ENCODE measurements around the gene GPR158. TPM values are rescaled to one million over a fixed set of nuclear protein-coding genes. Genes with fewer than 3 reads are reported as not detected.

The GPR158 gene
- total and polyA plus RNA-seq, 4 donors, result 0.03 to 0.08 TPM; not detected in 2

DNA sequence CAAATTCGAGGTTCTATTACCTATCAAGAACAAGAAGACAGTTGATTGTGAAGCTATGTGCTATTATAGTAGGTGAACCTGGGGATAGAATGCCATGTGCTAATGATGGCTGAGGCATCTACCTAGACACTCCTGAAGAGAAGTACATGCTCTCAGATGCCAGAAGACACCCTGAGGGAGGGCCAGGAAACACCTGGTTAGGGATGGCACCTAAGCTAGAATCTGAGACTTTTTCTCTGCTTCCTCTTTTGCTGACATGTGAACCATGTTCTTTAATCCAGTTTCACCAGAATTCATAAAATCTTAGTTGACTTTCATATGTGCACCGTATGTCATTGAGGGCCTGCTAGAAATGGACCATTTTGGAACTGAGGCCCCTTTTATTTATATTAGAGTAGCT lies 242.8 kb downstream of the GPR158 start:
- Histone ChIP-seq H3K9ac (ENCODE audit: low read depth in 1 of 2, low read length in 2 of 2) (no peak overlapping the region), H3K4me1 (ENCODE audit: control insufficient read depth in 4 of 4, insufficient read depth in 4 of 4, low read length in 3 of 4) (no peaks in the 10 kb centered on the region), H3K9me3 (ENCODE audit: control insufficient read depth in 4 of 4, low read length in 3 of 4) (peaks cover 0 to 2% (median 0%) of the 10 kb centered on the region in 4 donors), H3K27ac (ENCODE audit: low read depth in 1 of 2, low read length in 2 of 2) (no peak overlapping the region), H3K4me3 (ENCODE audit: low read depth in 1 of 3, low read length in 3 of 3) (no peak overlapping the region), H3K36me3 (ENCODE audit: control insufficient read depth in 4 of 4, insufficient read depth in 3 of 4, low read depth in 1 of 4, low read length in 3 of 4) (no peaks in the 10 kb centered on the region), H3K27me3 (ENCODE audit: control insufficient read depth in 4 of 4, insufficient read depth in 4 of 4, low read length in 3 of 4) (peaks cover 0 to 3% (median 0%) of the 10 kb centered on the region in 4 donors)
- DNase-seq (ENCODE audit: low spot score), result no peak
- 51% methylated on average over 2 of the region's 2 CpGs for WGBS
- TF ChIP-seq TAF1 (conservative IDR thresholded peaks at IDR 0.05), result no peak
- TF ChIP-seq, protein P1, sequence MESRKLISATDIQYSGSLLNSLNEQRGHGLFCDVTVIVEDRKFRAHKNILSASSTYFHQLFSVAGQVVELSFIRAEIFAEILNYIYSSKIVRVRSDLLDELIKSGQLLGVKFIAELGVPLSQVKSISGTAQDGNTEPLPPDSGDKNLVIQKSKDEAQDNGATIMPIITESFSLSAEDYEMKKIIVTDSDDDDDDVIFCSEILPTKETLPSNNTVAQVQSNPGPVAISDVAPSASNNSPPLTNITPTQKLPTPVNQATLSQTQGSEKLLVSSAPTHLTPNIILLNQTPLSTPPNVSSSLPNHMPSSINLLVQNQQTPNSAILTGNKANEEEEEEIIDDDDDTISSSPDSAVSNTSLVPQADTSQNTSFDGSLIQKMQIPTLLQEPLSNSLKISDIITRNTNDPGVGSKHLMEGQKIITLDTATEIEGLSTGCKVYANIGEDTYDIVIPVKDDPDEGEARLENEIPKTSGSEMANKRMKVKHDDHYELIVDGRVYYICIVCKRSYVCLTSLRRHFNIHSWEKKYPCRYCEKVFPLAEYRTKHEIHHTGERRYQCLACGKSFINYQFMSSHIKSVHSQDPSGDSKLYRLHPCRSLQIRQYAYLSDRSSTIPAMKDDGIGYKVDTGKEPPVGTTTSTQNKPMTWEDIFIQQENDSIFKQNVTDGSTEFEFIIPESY (IDR thresholded peaks at IDR 0.05), result no peak
- TF ChIP-seq HNF4A (conservative IDR thresholded peaks at IDR 0.05), result no peak
- TF ChIP-seq, protein P2, sequence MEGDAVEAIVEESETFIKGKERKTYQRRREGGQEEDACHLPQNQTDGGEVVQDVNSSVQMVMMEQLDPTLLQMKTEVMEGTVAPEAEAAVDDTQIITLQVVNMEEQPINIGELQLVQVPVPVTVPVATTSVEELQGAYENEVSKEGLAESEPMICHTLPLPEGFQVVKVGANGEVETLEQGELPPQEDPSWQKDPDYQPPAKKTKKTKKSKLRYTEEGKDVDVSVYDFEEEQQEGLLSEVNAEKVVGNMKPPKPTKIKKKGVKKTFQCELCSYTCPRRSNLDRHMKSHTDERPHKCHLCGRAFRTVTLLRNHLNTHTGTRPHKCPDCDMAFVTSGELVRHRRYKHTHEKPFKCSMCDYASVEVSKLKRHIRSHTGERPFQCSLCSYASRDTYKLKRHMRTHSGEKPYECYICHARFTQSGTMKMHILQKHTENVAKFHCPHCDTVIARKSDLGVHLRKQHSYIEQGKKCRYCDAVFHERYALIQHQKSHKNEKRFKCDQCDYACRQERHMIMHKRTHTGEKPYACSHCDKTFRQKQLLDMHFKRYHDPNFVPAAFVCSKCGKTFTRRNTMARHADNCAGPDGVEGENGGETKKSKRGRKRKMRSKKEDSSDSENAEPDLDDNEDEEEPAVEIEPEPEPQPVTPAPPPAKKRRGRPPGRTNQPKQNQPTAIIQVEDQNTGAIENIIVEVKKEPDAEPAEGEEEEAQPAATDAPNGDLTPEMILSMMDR (IDR thresholded peaks at IDR 0.05; ENCODE audit: low read depth, low read length, missing input control), result no peak
- TF ChIP-seq RAD21 (IDR thresholded peaks at IDR 0.05), result no peak
- no peak for TF ChIP-seq EGR1 (IDR thresholded peaks at IDR 0.05; ENCODE audit: low read depth in 2 of 2)
- no peak for TF ChIP-seq FOXA2 (IDR thresholded peaks at IDR 0.05)
- no peak for TF ChIP-seq JUND (IDR thresholded peaks at IDR 0.05)
- no peak for TF ChIP-seq NR2F2 (IDR thresholded peaks at IDR 0.05)
- no peak for TF ChIP-seq RXRA (IDR thresholded peaks at IDR 0.05)
- no peak for TF ChIP-seq SP1 (IDR thresholded peaks at IDR 0.05)
- TF ChIP-seq, protein P3, sequence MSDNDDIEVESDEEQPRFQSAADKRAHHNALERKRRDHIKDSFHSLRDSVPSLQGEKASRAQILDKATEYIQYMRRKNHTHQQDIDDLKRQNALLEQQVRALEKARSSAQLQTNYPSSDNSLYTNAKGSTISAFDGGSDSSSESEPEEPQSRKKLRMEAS (IDR thresholded peaks at IDR 0.05), result no peak
- TF ChIP-seq, protein P4, sequence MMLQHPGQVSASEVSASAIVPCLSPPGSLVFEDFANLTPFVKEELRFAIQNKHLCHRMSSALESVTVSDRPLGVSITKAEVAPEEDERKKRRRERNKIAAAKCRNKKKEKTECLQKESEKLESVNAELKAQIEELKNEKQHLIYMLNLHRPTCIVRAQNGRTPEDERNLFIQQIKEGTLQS (IDR thresholded peaks at IDR 0.05), result no peak
- TF ChIP-seq FOXA1 (IDR thresholded peaks at IDR 0.05), result no peak
- TF ChIP-seq YY1 (IDR thresholded peaks at IDR 0.05), result no peak
- TF ChIP-seq, protein P5, sequence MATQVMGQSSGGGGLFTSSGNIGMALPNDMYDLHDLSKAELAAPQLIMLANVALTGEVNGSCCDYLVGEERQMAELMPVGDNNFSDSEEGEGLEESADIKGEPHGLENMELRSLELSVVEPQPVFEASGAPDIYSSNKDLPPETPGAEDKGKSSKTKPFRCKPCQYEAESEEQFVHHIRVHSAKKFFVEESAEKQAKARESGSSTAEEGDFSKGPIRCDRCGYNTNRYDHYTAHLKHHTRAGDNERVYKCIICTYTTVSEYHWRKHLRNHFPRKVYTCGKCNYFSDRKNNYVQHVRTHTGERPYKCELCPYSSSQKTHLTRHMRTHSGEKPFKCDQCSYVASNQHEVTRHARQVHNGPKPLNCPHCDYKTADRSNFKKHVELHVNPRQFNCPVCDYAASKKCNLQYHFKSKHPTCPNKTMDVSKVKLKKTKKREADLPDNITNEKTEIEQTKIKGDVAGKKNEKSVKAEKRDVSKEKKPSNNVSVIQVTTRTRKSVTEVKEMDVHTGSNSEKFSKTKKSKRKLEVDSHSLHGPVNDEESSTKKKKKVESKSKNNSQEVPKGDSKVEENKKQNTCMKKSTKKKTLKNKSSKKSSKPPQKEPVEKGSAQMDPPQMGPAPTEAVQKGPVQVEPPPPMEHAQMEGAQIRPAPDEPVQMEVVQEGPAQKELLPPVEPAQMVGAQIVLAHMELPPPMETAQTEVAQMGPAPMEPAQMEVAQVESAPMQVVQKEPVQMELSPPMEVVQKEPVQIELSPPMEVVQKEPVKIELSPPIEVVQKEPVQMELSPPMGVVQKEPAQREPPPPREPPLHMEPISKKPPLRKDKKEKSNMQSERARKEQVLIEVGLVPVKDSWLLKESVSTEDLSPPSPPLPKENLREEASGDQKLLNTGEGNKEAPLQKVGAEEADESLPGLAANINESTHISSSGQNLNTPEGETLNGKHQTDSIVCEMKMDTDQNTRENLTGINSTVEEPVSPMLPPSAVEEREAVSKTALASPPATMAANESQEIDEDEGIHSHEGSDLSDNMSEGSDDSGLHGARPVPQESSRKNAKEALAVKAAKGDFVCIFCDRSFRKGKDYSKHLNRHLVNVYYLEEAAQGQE (IDR thresholded peaks at IDR 0.05), result no peak
- TF ChIP-seq GABPA (IDR thresholded peaks at IDR 0.05 in 1 of 2, conservative IDR thresholded peaks at IDR 0.05 in 1 of 2), result no peak
- no peak for TF ChIP-seq HNF4G (IDR thresholded peaks at IDR 0.05)
